ENCODE results near the gene KCNC4.

The KCNC4 gene

GRCh38 chr1:110259770-110260169 is 49.7 kb downstream of the KCNC4 start:
- DNase-seq: no peak
